SK-N-SH (cell line): ENCODE measurements around the gene AUTS2. TPM values are rescaled to one million over a fixed set of nuclear protein-coding genes. Genes with fewer than 3 reads are reported as not detected.

Experiments used
- CTCF ChIA-PET: fragments of 300-600, 350-600 bp; formaldehyde crosslinking; extraction: SDS; loops from one replicate; lab custom pipeline; 2021; lab: Yijun Ruan, JAX
- POLR2A ChIA-PET: fragments of 350-600 bp; sonication (Branson Sonifier 250); formaldehyde crosslinking; extraction: SDS; loops from one replicate; lab custom pipeline; 2020; ENCODE audit warnings: antibody characterized with exemption, inconsistent platforms; lab: Yijun Ruan, JAX
- DNase-seq: peaks from one replicate; pipeline ENCODE4 v3.0.0; 2012
- H2AFZ ChIP-seq: fragments of 200-600 bp; sonication (generic); 2 replicates; pipeline ENCODE4 v1.8.1; 2016; ENCODE audit warnings: antibody characterized with exemption, mild to moderate bottlenecking, low read depth
- H3F3A ChIP-seq: fragments of 200-600 bp; sonication (generic); replicated peaks from 2 replicates; pipeline ENCODE3; 2016; ENCODE audit warnings: antibody characterized with exemption, mild to moderate bottlenecking; ENCODE audit not compliant: insufficient read depth
- H3K27ac ChIP-seq, 2 experiments: fragments of 200-500 bp in 1 of 2; fragments of 200-600 bp in 1 of 2; sonication (Bioruptor generic) in 1 of 2; sonication (generic), shearing (Covaris generic) in 1 of 2; 2 replicates each; pipeline versions ENCODE4 v1.5.1 to v1.6.1; 2014 to 2016; ENCODE audit warnings: low read depth in 2 of 2, inconsistent platforms in 1 of 2, low read length in 1 of 2, mild to moderate bottlenecking in 1 of 2, mixed read lengths in 1 of 2
- H3K27me3 ChIP-seq: fragments of 200-600 bp; sonication (generic), shearing (Covaris generic); 2 replicates; pipeline ENCODE4 v1.6.1; 2016; ENCODE audit warnings: mixed run types; ENCODE audit not compliant: insufficient read depth
- H3K36me3 ChIP-seq, 2 experiments: fragments of 200-500 bp in 1 of 2; fragments of 200-600 bp in 1 of 2; sonication (Bioruptor generic) in 1 of 2; sonication (generic) in 1 of 2; replicated peaks in 1 of 2; 2 replicates each; pipeline versions ENCODE3 to v1.5.1; 2014 to 2016; ENCODE audit warnings: low read length in 1 of 2, mild to moderate bottlenecking in 1 of 2; ENCODE audit not compliant: insufficient read depth in 2 of 2, control insufficient read depth in 1 of 2
- H3K4me1 ChIP-seq, 2 experiments: fragments of 200-500 bp in 1 of 2; fragments of 200-600 bp in 1 of 2; sonication (Bioruptor generic) in 1 of 2; sonication (generic), shearing (Covaris generic) in 1 of 2; 2 replicates each; pipeline versions ENCODE4 v1.5.1 to v1.6.1; 2014 to 2016; ENCODE audit warnings: low read depth in 1 of 2, low read length in 1 of 2, mixed run types in 1 of 2; ENCODE audit not compliant: insufficient read depth in 2 of 2, control insufficient read depth in 1 of 2
- H3K4me2 ChIP-seq: fragments of 200-600 bp; sonication (generic), shearing (Covaris generic); 2 replicates; pipeline ENCODE4 v1.6.1; 2017; ENCODE audit warnings: mixed run types
- H3K4me3 ChIP-seq, 2 experiments: fragments of 200-500 bp in 1 of 2; fragments of 200-600 bp in 1 of 2; sonication (Bioruptor generic) in 1 of 2; sonication (generic), shearing (Covaris generic) in 1 of 2; 2 replicates each; pipeline versions ENCODE4 v1.5.1 to v1.8.1; 2014 to 2016; ENCODE audit warnings: low read depth in 2 of 2, inconsistent platforms in 1 of 2, low read length in 1 of 2, mild to moderate bottlenecking in 1 of 2, mixed read lengths in 1 of 2, moderate library complexity in 1 of 2
- H3K79me2 ChIP-seq: fragments of 200-600 bp; sonication (generic); 2 replicates; pipeline ENCODE4 v1.8.1; 2017; ENCODE audit warnings: mild to moderate bottlenecking; ENCODE audit not compliant: insufficient read depth
- H3K9ac ChIP-seq: fragments of 200-600 bp; sonication (generic); 2 replicates; pipeline ENCODE4 v1.6.1; 2017; ENCODE audit warnings: mixed run types
- H3K9me2 ChIP-seq: fragments of 200-600 bp; sonication (generic); 2 replicates; pipeline ENCODE4 v1.6.1; 2017; ENCODE audit warnings: mixed run types
- H3K9me3 ChIP-seq: fragments of 200-600 bp; sonication (generic); 2 replicates; pipeline ENCODE4 v1.6.1; 2017; ENCODE audit warnings: mixed run types, mild to moderate bottlenecking, moderate library complexity
- H4K20me1 ChIP-seq: fragments of 200-600 bp; sonication (generic); 2 replicates; pipeline ENCODE4 v1.6.1; 2017; ENCODE audit warnings: mild to moderate bottlenecking, mixed run types; ENCODE audit not compliant: insufficient read depth
- CHD2 ChIP-seq: fragments of 150-350 bp; IDR thresholded peaks from 2 replicates; pipeline ENCODE4 v1.6.1; 2018; ENCODE audit warnings: low read length; ENCODE audit not compliant: partially characterized antibody
- ELF1 ChIP-seq: IDR thresholded peaks from 2 replicates; pipeline ENCODE4 v1.4.0; 2012
- EP300 ChIP-seq, 2 experiments: IDR thresholded peaks; 2 replicates each; pipeline versions ENCODE4 v1.4.0 to v1.6.1; 2012; ENCODE audit warnings: borderline replicate concordance in 1 of 2, low read depth in 1 of 2, low read length in 1 of 2
- FOSL2 ChIP-seq: IDR thresholded peaks from 2 replicates; pipeline ENCODE4 v1.4.0; 2012; ENCODE audit warnings: low read depth, mild to moderate bottlenecking, moderate library complexity, borderline replicate concordance
- FOXJ3 ChIP-seq: sonication (generic); formaldehyde crosslinking; IDR thresholded peaks from 2 replicates; pipeline ENCODE4 v1.5.1; 2020; ENCODE audit warnings: mild to moderate bottlenecking, missing genetic modification reagents
- GABPA ChIP-seq: IDR thresholded peaks from 2 replicates; pipeline ENCODE4 v1.4.0; 2012; ENCODE audit warnings: low read depth, mild to moderate bottlenecking
- GATA2 ChIP-seq: sonication (generic); formaldehyde crosslinking; IDR thresholded peaks from 2 replicates; pipeline ENCODE4 v1.5.0; 2020; ENCODE audit warnings: mild to moderate bottlenecking, missing genetic modification reagents
- JUND ChIP-seq: IDR thresholded peaks from 2 replicates; pipeline ENCODE4 v1.4.0; 2012
- MEF2A ChIP-seq: IDR thresholded peaks from 2 replicates; pipeline ENCODE4 v1.4.0; 2012; ENCODE audit warnings: low read depth, borderline replicate concordance
- NRF1 ChIP-seq: IDR thresholded peaks from 2 replicates; pipeline ENCODE4 v1.6.1; 2012; ENCODE audit warnings: low read depth, mild to moderate bottlenecking, low read length
- POLR2AphosphoS5 ChIP-seq: IDR thresholded peaks from 2 replicates; pipeline ENCODE4 v1.6.1; 2012; ENCODE audit warnings: low read depth, low read length
- RAD21 ChIP-seq: IDR thresholded peaks from 2 replicates; pipeline ENCODE4 v1.6.1; 2012; ENCODE audit warnings: mild to moderate bottlenecking, low read length
- RCOR1 ChIP-seq: fragments of 150-350 bp; IDR thresholded peaks from 2 replicates; pipeline ENCODE4 v1.6.1; 2017; ENCODE audit warnings: antibody characterized with exemption, low read length
- WGBS: methylation state at CpG from one replicate; pipeline ENCODE4 v1.1.6; 2017; ENCODE audit warnings: low lambda C conversion rate; 5-methylcytosine and 5-hydroxymethylcytosine counted together
- polyA plus RNA-seq, 3 experiments: library from polyadenylated mRNA; depleted of rRNA; stranded (reverse); fragments of >200 nt; gene quantifications; 2 replicates each; pipeline ENCODE4 v1.2.3, GENCODE V29; 2012
- TF ChIP-seq, protein P1 (sequence below): fragments of 150-350 bp; IDR thresholded peaks from 2 replicates; pipeline ENCODE4 v1.6.1; 2016; ENCODE audit warnings: mild to moderate bottlenecking, low read depth, low read length
- TF ChIP-seq, protein P2 (sequence below): IDR thresholded peaks from 2 replicates; pipeline ENCODE4 v1.4.0; 2012; ENCODE audit warnings: low read depth, borderline replicate concordance
- TF ChIP-seq, protein P3 (sequence below): fragments of 150-350 bp; IDR thresholded peaks from 2 replicates; pipeline ENCODE4 v1.6.1; 2017; ENCODE audit warnings: antibody characterized with exemption, low read length, low read depth, borderline replicate concordance

The AUTS2 gene
- polyA plus RNA-seq, 1 of the 3 experiments (the other 2 are of a cell fraction), result 15.6 TPM

DNA sequence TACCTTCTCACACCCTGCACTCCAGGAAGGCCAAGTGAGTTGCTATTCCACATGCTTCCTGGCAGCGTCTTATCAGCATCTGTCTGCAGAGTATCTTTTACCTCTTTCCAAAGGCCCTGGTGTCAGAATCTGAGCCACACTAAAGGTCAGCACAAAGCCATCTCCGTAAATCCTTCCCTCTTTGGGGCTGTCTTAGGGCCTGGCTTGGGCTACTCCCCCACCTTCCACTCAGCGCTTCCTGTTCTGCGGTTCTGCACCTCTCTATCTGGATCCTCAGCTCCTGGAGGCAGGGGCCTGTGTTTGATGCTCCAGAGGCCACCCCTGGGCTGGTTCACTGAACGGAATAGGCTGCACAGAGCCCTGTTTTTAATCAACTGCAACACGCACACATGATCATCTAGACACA is 1198.8 kb downstream of the AUTS2 start:
- TF ChIP-seq EP300 (IDR thresholded peaks at IDR 0.05; ENCODE audit: borderline replicate concordance in 1 of 2, low read depth in 1 of 2, low read length in 1 of 2) (peak in 1 of 2 experiments; percentile 48; a peak in 1 of 4 replicates), POLR2AphosphoS5 (peak; percentile 17; the same call in 1 of the 2 replicates), ELF1 (no peak), FOXJ3 (CRISPR knock-in tag) (no peak), RCOR1 (peak; percentile 72), JUND (no peak), GATA2 (CRISPR knock-in tag) (peak; percentile 74), FOSL2 (no peak), MEF2A (no peak), RAD21 (0 out of 2 replicates have a peak, but pooled peaks have one; percentile 6), NRF1 (no peak), CHD2 (peak; percentile 63), GABPA (no peak)
- TF ChIP-seq, protein P1, sequence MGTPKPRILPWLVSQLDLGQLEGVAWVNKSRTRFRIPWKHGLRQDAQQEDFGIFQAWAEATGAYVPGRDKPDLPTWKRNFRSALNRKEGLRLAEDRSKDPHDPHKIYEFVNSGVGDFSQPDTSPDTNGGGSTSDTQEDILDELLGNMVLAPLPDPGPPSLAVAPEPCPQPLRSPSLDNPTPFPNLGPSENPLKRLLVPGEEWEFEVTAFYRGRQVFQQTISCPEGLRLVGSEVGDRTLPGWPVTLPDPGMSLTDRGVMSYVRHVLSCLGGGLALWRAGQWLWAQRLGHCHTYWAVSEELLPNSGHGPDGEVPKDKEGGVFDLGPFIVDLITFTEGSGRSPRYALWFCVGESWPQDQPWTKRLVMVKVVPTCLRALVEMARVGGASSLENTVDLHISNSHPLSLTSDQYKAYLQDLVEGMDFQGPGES, result no peak
- TF ChIP-seq, protein P2, sequence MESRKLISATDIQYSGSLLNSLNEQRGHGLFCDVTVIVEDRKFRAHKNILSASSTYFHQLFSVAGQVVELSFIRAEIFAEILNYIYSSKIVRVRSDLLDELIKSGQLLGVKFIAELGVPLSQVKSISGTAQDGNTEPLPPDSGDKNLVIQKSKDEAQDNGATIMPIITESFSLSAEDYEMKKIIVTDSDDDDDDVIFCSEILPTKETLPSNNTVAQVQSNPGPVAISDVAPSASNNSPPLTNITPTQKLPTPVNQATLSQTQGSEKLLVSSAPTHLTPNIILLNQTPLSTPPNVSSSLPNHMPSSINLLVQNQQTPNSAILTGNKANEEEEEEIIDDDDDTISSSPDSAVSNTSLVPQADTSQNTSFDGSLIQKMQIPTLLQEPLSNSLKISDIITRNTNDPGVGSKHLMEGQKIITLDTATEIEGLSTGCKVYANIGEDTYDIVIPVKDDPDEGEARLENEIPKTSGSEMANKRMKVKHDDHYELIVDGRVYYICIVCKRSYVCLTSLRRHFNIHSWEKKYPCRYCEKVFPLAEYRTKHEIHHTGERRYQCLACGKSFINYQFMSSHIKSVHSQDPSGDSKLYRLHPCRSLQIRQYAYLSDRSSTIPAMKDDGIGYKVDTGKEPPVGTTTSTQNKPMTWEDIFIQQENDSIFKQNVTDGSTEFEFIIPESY, result no peak
- TF ChIP-seq, protein P3, sequence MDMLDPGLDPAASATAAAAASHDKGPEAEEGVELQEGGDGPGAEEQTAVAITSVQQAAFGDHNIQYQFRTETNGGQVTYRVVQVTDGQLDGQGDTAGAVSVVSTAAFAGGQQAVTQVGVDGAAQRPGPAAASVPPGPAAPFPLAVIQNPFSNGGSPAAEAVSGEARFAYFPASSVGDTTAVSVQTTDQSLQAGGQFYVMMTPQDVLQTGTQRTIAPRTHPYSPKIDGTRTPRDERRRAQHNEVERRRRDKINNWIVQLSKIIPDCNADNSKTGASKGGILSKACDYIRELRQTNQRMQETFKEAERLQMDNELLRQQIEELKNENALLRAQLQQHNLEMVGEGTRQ, result no peak
- DNase-seq, result peak; percentile 78
- no peak overlapping the region for H2AFZ ChIP-seq
- H3K4me2 ChIP-seq, result no peak overlapping the region
- no peaks in the 10 kb centered on the region for H3K9me2 ChIP-seq
- H3K36me3 ChIP-seq, result peaks cover 9 to 21% of the 10 kb centered on the region in 2 experiments
- no peak overlapping the region for H3K9ac ChIP-seq
- WGBS, result 45% methylated on average over 6 of the region's 6 CpGs
- no peaks in the 10 kb centered on the region for H3K79me2 ChIP-seq
- peaks cover 0 to 14% of the 10 kb centered on the region in 2 experiments; a peak in 1 of 4 replicates for H3K4me1 ChIP-seq
- no peaks in the 10 kb centered on the region for H4K20me1 ChIP-seq
- ChIA-PET POLR2A (no interaction called here), CTCF (interaction anchor here (1.2 kb wide), 1 partner anchor 99 kb away, joined by 4 read pairs; no protein-coding TSS in a partner anchor)
- H3K4me3 ChIP-seq, result no peak overlapping the region
- peaks cover 5% of the 10 kb centered on the region for H3F3A ChIP-seq
- H3K27ac ChIP-seq, result peak overlapping the region in 1 of 2 experiments; percentile 44; a peak in 2 of 4 replicates
- H3K27me3 ChIP-seq, result no peaks in the 10 kb centered on the region
- no peaks in the 10 kb centered on the region for H3K9me3 ChIP-seq
